ENCODE results near the gene COL8A1. TPM values are rescaled to one million over a fixed set of nuclear protein-coding genes. Genes with fewer than 3 reads are reported as not detected.

COL8A1 gene
- polyA plus RNA-seq, 3 donors, result not detected

DNA sequence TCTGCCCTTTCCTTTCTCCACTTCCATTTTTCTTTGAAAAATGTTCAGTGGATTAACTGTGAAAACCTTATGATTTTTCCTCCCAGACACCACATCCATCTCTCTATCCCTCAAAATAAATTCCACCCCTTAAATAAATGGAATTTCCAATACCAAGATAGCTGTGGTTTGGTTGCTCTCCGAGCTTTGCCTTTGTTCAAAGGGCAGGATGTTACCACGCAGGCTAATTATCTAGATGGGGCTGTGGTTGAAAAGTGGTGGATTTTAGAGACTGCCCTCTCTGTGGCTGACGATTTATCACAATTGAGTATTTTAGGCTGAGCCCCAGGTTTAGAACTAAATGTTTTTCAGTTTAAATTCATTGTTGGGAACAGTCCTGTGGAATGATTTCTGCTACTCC, 142.4 kb downstream of the COL8A1 start:
- no peaks in the 10 kb centered on the region for H3K79me2 ChIP-seq (ENCODE audit: insufficient read depth, low read length)
- peaks cover 0 to 3% of the 10 kb centered on the region in 2 donors for H3K27me3 ChIP-seq (ENCODE audit: control insufficient read depth in 2 of 2, insufficient read depth in 2 of 2, low read length in 2 of 2)
- no peaks in the 10 kb centered on the region for H4K20me1 ChIP-seq (ENCODE audit: insufficient read depth, low read length)
- no peak overlapping the region for H3K9ac ChIP-seq (ENCODE audit: insufficient read depth, low read length, poor library complexity, severe bottlenecking)
- H3K9me3 ChIP-seq (replicated peaks in 1 of 2; ENCODE audit: control insufficient read depth in 1 of 2, insufficient read depth in 1 of 2, low read length in 2 of 2), result no peaks in the 10 kb centered on the region
- no peak overlapping the region for H3K4me2 ChIP-seq (replicated peaks; ENCODE audit: extremely low read depth, low read length, poor library complexity, severe bottlenecking)
- H3K4me3 Mint-ChIP-seq, result no peak overlapping the region
- H3K27ac ChIP-seq (ENCODE audit: low read depth in 1 of 2, low read length in 2 of 2), result no peak overlapping the region
- no peak overlapping the region for H2AFZ ChIP-seq (ENCODE audit: insufficient read depth, low read depth, low read length, poor library complexity, severe bottlenecking)
- DNase-seq, result no peak
- intact Hi-C loops (cut with micrococcal nuclease), result no loop called here
- H3K4me1 Mint-ChIP-seq, result no peaks in the 10 kb centered on the region
- H3K27ac Mint-ChIP-seq, result no peak overlapping the region
- H3K4me1 ChIP-seq (ENCODE audit: control insufficient read depth in 1 of 2, insufficient read depth in 2 of 2, low read length in 2 of 2), result no peaks in the 10 kb centered on the region
- no peaks in the 10 kb centered on the region for H3K36me3 Mint-ChIP-seq
- 70% methylated on average over 2 of the region's 3 CpGs for WGBS (ENCODE audit: insufficient coverage)
- H3K4me3 ChIP-seq (replicated peaks in 1 of 3; ENCODE audit: low read depth in 2 of 3, low read length in 3 of 3), result no peak overlapping the region
- H3K36me3 ChIP-seq (replicated peaks in 1 of 2; ENCODE audit: control insufficient read depth in 1 of 2, insufficient read depth in 2 of 2, low read length in 2 of 2), result no peaks in the 10 kb centered on the region
- peaks cover 0 to 3% (median 0%) of the 10 kb centered on the region in 7 donors for H3K9me3 Mint-ChIP-seq
- H3K27me3 Mint-ChIP-seq (ENCODE audit: low read depth in 3 of 3), result peaks cover 0 to 6% (median 0%) of the 10 kb centered on the region in 3 donors
- TF ChIP-seq, protein P1, sequence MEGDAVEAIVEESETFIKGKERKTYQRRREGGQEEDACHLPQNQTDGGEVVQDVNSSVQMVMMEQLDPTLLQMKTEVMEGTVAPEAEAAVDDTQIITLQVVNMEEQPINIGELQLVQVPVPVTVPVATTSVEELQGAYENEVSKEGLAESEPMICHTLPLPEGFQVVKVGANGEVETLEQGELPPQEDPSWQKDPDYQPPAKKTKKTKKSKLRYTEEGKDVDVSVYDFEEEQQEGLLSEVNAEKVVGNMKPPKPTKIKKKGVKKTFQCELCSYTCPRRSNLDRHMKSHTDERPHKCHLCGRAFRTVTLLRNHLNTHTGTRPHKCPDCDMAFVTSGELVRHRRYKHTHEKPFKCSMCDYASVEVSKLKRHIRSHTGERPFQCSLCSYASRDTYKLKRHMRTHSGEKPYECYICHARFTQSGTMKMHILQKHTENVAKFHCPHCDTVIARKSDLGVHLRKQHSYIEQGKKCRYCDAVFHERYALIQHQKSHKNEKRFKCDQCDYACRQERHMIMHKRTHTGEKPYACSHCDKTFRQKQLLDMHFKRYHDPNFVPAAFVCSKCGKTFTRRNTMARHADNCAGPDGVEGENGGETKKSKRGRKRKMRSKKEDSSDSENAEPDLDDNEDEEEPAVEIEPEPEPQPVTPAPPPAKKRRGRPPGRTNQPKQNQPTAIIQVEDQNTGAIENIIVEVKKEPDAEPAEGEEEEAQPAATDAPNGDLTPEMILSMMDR (IDR thresholded peaks at IDR 0.05), result no peak

DNA sequence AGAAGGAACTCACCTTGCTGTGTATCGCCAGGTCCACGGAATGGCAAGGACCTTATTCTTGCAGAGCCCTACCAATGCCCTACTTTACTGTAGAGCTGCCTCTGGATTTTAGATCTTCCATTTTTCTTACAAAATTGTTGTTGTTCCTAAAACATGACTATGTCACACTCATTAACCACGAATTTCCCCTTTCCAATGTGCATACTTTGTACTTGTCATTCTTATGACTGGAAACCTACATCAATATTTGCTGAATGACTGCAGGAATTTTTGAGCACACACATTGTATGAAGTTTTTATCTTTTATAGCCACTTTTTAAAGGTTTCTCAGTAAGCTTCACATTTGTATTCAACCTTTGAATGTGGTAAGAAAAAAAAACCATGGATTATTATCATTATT, 143.4 kb downstream of the COL8A1 start:
- intact Hi-C loops (cut with micrococcal nuclease), result no loop called here
- Mint-ChIP-seq H3K27me3 (ENCODE audit: low read depth in 3 of 3) (peaks cover 0 to 6% (median 0%) of the 10 kb centered on the region in 3 donors), H3K27ac (no peak overlapping the region), H3K4me3 (no peak overlapping the region), H3K9me3 (peaks cover 0 to 3% (median 0%) of the 10 kb centered on the region in 7 donors), H3K36me3 (no peaks in the 10 kb centered on the region), H3K4me1 (no peaks in the 10 kb centered on the region)
- Histone ChIP-seq H4K20me1 (ENCODE audit: insufficient read depth, low read length) (no peaks in the 10 kb centered on the region), H3K4me1 (ENCODE audit: control insufficient read depth in 1 of 2, insufficient read depth in 2 of 2, low read length in 2 of 2) (no peaks in the 10 kb centered on the region), H3K36me3 (replicated peaks in 1 of 2; ENCODE audit: control insufficient read depth in 1 of 2, insufficient read depth in 2 of 2, low read length in 2 of 2) (no peaks in the 10 kb centered on the region), H3K4me3 (replicated peaks in 1 of 3; ENCODE audit: low read depth in 2 of 3, low read length in 3 of 3) (no peak overlapping the region), H3K79me2 (ENCODE audit: insufficient read depth, low read length) (no peaks in the 10 kb centered on the region), H3K27me3 (ENCODE audit: control insufficient read depth in 2 of 2, insufficient read depth in 2 of 2, low read length in 2 of 2) (peaks cover 0 to 3% of the 10 kb centered on the region in 2 donors), H3K27ac (ENCODE audit: low read depth in 1 of 2, low read length in 2 of 2) (no peak overlapping the region), H2AFZ (ENCODE audit: insufficient read depth, low read depth, low read length, poor library complexity, severe bottlenecking) (no peak overlapping the region), H3K9ac (ENCODE audit: insufficient read depth, low read length, poor library complexity, severe bottlenecking) (no peak overlapping the region), H3K4me2 (replicated peaks; ENCODE audit: extremely low read depth, low read length, poor library complexity, severe bottlenecking) (no peak overlapping the region), H3K9me3 (replicated peaks in 1 of 2; ENCODE audit: control insufficient read depth in 1 of 2, insufficient read depth in 1 of 2, low read length in 2 of 2) (no peaks in the 10 kb centered on the region)
- 78% methylated on average over 3 of the region's 3 CpGs for WGBS (ENCODE audit: insufficient coverage)
- TF ChIP-seq, protein P1 (IDR thresholded peaks at IDR 0.05), result no peak
- DNase-seq, result no peak
